OCI-LY3 (cell line): Measurements from ENCODE around the gene CCNJL.

Experiments used
- H2AFZ ChIP-seq: fragments of 200-600, 300-600 bp; shearing (Covaris generic); 2 replicates; pipeline ENCODE4 v1.6.0; 2014; ENCODE audit warnings: antibody characterized with exemption, low read depth, low read length
- H3K27ac ChIP-seq: fragments of 200-600, 300-600 bp; sonication (generic); 2 replicates; pipeline ENCODE4 v1.5.1; 2014; ENCODE audit warnings: mild to moderate bottlenecking, low read length, moderate library complexity, mixed read lengths
- H3K27me3 ChIP-seq: fragments of 200-600, 300-600 bp; sonication (generic); 2 replicates; pipeline ENCODE4 v1.6.1; 2014; ENCODE audit warnings: low read depth, low read length, mixed read lengths
- H3K36me3 ChIP-seq: fragments of 200-600, 300-600 bp; sonication (generic); replicated peaks from 2 replicates; pipeline ENCODE3; 2014; ENCODE audit warnings: low read depth, low read length, mixed read lengths
- H3K4me1 ChIP-seq: fragments of 300-600, 200-600 bp; sonication (generic); 2 replicates; pipeline ENCODE4 v1.6.1; 2014; ENCODE audit warnings: low read length, mixed read lengths
- H3K4me2 ChIP-seq: fragments of 200-600, 300-600 bp; sonication (generic); 2 replicates; pipeline ENCODE4 v1.6.1; 2014; ENCODE audit warnings: low read length, mixed read lengths
- H3K4me3 ChIP-seq: fragments of 300-600, 200-600 bp; sonication (generic); 2 replicates; pipeline ENCODE4 v1.5.1; 2014; ENCODE audit warnings: antibody characterized with exemption, mild to moderate bottlenecking, low read length, moderate library complexity
- H3K79me2 ChIP-seq: fragments of 300-600, 200-600 bp; shearing (Covaris generic); 2 replicates; pipeline ENCODE4 v1.6.1; 2014; ENCODE audit warnings: mild to moderate bottlenecking, low read length, mixed read lengths
- H3K9ac ChIP-seq: fragments of 300-600, 200-600 bp; shearing (Covaris generic); 2 replicates; pipeline ENCODE4 v1.6.0; 2014; ENCODE audit warnings: mild to moderate bottlenecking, low read length, moderate library complexity
- H3K9me3 ChIP-seq: fragments of 200-600, 300-600 bp; shearing (Covaris generic); 2 replicates; pipeline ENCODE4 v1.6.1; 2014; ENCODE audit warnings: low read length, mixed read lengths; ENCODE audit not compliant: insufficient read depth
- H4K20me1 ChIP-seq: fragments of 200-600, 300-600 bp; sonication (generic); 2 replicates; pipeline ENCODE4 v1.6.1; 2016; ENCODE audit warnings: low read length, mixed read lengths; ENCODE audit not compliant: insufficient read depth
- EZH2phosphoT487 ChIP-seq: fragments of 200-600 bp; shearing (Covaris generic); IDR thresholded peaks from 2 replicates; pipeline ENCODE4 v1.6.1; 2018; ENCODE audit warnings: antibody characterized with exemption, mixed run types, low read depth
- TF ChIP-seq, protein P1 (sequence below): fragments of 200-600, 300-600 bp; sonication (generic); IDR thresholded peaks from 2 replicates; pipeline ENCODE4 v1.5.1; 2014; ENCODE audit warnings: antibody characterized with exemption, low read length, low read depth

The CCNJL gene

DNA sequence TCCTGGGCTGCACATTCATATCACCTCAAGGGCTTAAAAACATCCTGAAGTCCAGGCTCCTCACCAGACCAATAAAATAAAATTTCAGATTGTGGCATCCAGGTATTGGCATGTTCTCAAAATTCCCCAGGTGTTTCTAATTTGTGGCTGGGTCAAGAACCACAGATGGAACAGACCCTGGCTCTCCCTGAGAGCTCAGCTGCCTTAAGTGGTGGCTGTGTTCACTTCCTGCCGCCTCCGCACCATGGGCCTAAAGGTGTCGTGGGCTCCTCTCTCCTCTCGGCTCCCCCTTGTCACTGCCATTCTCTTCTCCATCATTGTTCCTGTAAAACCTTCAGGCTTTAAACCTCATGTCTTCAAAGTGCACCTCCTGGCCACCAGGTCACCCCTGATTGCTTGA is 17.8 kb upstream of the CCNJL start:
- Histone ChIP-seq H3K36me3 (no peaks in the 10 kb centered on the region), H4K20me1 (no peaks in the 10 kb centered on the region), H3K9me3 (no peaks in the 10 kb centered on the region), H3K4me3 (no peak overlapping the region), H3K79me2 (no peaks in the 10 kb centered on the region), H3K27me3 (no peaks in the 10 kb centered on the region), H3K4me2 (no peak overlapping the region), H3K9ac (no peak overlapping the region), H2AFZ (no peak overlapping the region), H3K4me1 (no peaks in the 10 kb centered on the region), H3K27ac (no peak overlapping the region)
- no peak for TF ChIP-seq EZH2phosphoT487
- TF ChIP-seq, protein P1, sequence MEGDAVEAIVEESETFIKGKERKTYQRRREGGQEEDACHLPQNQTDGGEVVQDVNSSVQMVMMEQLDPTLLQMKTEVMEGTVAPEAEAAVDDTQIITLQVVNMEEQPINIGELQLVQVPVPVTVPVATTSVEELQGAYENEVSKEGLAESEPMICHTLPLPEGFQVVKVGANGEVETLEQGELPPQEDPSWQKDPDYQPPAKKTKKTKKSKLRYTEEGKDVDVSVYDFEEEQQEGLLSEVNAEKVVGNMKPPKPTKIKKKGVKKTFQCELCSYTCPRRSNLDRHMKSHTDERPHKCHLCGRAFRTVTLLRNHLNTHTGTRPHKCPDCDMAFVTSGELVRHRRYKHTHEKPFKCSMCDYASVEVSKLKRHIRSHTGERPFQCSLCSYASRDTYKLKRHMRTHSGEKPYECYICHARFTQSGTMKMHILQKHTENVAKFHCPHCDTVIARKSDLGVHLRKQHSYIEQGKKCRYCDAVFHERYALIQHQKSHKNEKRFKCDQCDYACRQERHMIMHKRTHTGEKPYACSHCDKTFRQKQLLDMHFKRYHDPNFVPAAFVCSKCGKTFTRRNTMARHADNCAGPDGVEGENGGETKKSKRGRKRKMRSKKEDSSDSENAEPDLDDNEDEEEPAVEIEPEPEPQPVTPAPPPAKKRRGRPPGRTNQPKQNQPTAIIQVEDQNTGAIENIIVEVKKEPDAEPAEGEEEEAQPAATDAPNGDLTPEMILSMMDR: no peak

DNA sequence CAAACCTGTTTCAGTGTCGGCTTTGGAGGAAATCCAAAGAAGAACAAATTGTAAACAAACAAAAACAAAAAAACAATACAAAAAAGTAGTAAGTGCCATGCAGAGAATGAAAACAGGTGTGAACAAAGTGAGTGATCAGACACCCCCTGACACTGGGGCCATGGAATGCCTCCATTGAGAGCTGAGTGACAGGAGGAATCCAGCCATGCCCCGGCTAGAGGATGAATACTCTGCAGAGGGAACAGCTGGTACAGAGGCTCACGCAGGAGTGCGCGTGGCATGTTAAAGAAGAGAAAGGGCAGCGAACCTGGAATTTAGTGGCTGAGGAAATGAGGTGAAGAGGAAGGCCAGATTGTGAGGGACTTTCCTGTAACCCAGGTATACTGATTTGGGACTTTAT is 15.5 kb upstream of the CCNJL start:
- no peak overlapping the region for H3K4me3 ChIP-seq

DNA sequence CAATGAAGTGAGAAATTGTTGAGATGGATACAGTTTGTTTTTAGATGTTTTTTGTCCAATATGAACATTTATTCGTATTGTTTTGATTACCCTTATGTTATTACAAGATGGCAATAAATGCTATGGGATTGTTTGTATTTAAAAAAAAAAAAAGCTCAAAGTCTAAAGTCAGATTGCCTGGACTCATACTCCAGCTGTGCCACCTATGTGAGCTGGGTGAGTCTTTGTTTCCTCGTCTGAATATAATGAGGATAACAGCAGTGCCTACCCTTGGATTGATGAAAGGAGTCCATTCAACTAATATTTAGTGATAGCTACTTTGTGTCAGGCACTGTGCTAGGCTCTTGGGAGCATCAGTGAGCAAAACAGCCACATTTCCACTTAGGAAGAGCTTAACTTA is 14.6 kb upstream of the CCNJL start:
- H2AFZ ChIP-seq: no peak overlapping the region
- no peaks in the 10 kb centered on the region for H3K79me2 ChIP-seq
- H3K4me1 ChIP-seq: no peaks in the 10 kb centered on the region
- no peaks in the 10 kb centered on the region for H3K27me3 ChIP-seq
- no peak overlapping the region for H3K27ac ChIP-seq
- H3K36me3 ChIP-seq: no peaks in the 10 kb centered on the region
- no peak for TF ChIP-seq EZH2phosphoT487
- TF ChIP-seq, protein P1: no peak
- no peak overlapping the region for H3K4me2 ChIP-seq
- no peaks in the 10 kb centered on the region for H3K9me3 ChIP-seq
- no peak overlapping the region for H3K4me3 ChIP-seq
- H3K9ac ChIP-seq: no peak overlapping the region
- no peaks in the 10 kb centered on the region for H4K20me1 ChIP-seq

More for the DNA sequence above, 15.5 kb upstream of the CCNJL start:
- Histone ChIP-seq H3K79me2 (no peaks in the 10 kb centered on the region), H3K9me3 (no peaks in the 10 kb centered on the region), H2AFZ (no peak overlapping the region), H4K20me1 (no peaks in the 10 kb centered on the region), H3K27me3 (no peaks in the 10 kb centered on the region), H3K4me2 (no peak overlapping the region), H3K36me3 (no peaks in the 10 kb centered on the region), H3K9ac (no peak overlapping the region), H3K27ac (no peak overlapping the region), H3K4me1 (no peaks in the 10 kb centered on the region)
- TF ChIP-seq, protein P1: no peak
- no peak for TF ChIP-seq EZH2phosphoT487

DNA sequence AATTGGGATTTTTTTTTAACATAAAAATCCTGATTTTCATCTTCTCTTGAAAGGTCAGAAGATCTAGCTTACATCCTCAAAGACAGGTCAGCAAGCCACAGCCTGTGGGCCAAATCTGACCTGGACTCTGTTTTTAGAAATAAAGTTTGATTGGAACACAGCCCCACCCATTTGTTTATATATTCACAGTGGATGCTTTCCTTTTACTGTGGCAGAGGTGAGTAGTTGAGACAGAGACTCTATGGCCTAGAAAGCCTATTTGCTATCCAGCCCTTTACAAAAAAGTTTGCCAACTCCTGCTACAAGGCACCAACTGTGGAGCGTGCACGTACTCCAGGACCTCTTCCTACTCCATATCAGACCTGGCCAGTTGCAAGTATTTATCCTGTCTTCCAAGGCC is 13.4 kb upstream of the CCNJL start:
- H3K79me2 ChIP-seq: no peaks in the 10 kb centered on the region
- H3K4me3 ChIP-seq: no peak overlapping the region
- H3K9me3 ChIP-seq: no peaks in the 10 kb centered on the region
- no peaks in the 10 kb centered on the region for H3K27me3 ChIP-seq
- H3K36me3 ChIP-seq: no peaks in the 10 kb centered on the region
- no peak overlapping the region for H3K27ac ChIP-seq
- H3K4me2 ChIP-seq: no peak overlapping the region
- no peak for TF ChIP-seq EZH2phosphoT487
- TF ChIP-seq, protein P1: no peak
- no peak overlapping the region for H3K9ac ChIP-seq
- H2AFZ ChIP-seq: no peak overlapping the region
- no peaks in the 10 kb centered on the region for H4K20me1 ChIP-seq
- H3K4me1 ChIP-seq: no peaks in the 10 kb centered on the region
